GM12878 (cell line): Measurements from ENCODE around the gene VARS1. TPM values are rescaled to one million over a fixed set of nuclear protein-coding genes. Genes with fewer than 3 reads are reported as not detected.

ENCODE experiments used
- ASH2L ChIP-seq: fragments of 300-600, 200-600 bp; sonication (generic); IDR thresholded peaks from 2 replicates; pipeline ENCODE4 v1.6.1; 2017; ENCODE audit warnings: low read depth, mild to moderate bottlenecking, borderline replicate concordance
- BCL11A ChIP-seq: IDR thresholded peaks from 2 replicates; pipeline ENCODE4 v1.6.1; 2011; ENCODE audit warnings: low read depth, low read length
- CREB1 ChIP-seq: IDR thresholded peaks from 2 replicates; pipeline ENCODE4 v1.6.1; 2012; ENCODE audit warnings: low read depth, mild to moderate bottlenecking, inconsistent platforms
- CREM ChIP-seq: IDR thresholded peaks from 2 replicates; pipeline ENCODE4 v1.6.1; 2014; ENCODE audit warnings: antibody characterized with exemption, low read depth
- FOS ChIP-seq: IDR thresholded peaks from 3 replicates; pipeline ENCODE4 v1.6.1; 2011; ENCODE audit warnings: borderline replicate concordance; ENCODE audit not compliant: insufficient read length; ENCODE audit errors: extremely low read depth
- GABPA ChIP-seq: IDR thresholded peaks from 2 replicates; pipeline ENCODE4 v1.6.1; 2014; ENCODE audit warnings: antibody characterized with exemption, low read depth, mild to moderate bottlenecking, inconsistent platforms
- GATAD2B ChIP-seq: fragments of 450-650 bp; conservative IDR thresholded peaks from 2 replicates; pipeline ENCODE4 v1.6.1; 2017; ENCODE audit warnings: low read depth, mild to moderate bottlenecking, moderate library complexity
- HDAC6 ChIP-seq: fragments of 200-600 bp; sonication (generic); IDR thresholded peaks from one replicate; pipeline ENCODE4 v1.8.0; 2017; ENCODE audit warnings: antibody characterized with exemption; ENCODE audit not compliant: unreplicated experiment
- IRF4 ChIP-seq: IDR thresholded peaks from 2 replicates; pipeline ENCODE4 v1.6.1; 2011; ENCODE audit warnings: low read depth, low read length
- MXI1 ChIP-seq: fragments of 150-350 bp; IDR thresholded peaks from 2 replicates; pipeline ENCODE4 v1.6.1; 2011; ENCODE audit warnings: low read depth, mild to moderate bottlenecking, inconsistent platforms, low read length, improper control_type of control experiment
- NFXL1 ChIP-seq: fragments of 450-650 bp; IDR thresholded peaks from 2 replicates; pipeline ENCODE4 v1.6.1; 2017; ENCODE audit warnings: antibody characterized with exemption, mild to moderate bottlenecking, borderline replicate concordance
- NR2C1 ChIP-seq: fragments of 450-650 bp; IDR thresholded peaks from 2 replicates; pipeline ENCODE4 v1.6.1; 2017; ENCODE audit warnings: antibody characterized with exemption, mild to moderate bottlenecking, moderate library complexity
- PAX8 ChIP-seq: fragments of 450-650 bp; IDR thresholded peaks from 2 replicates; pipeline ENCODE4 v1.6.1; 2017; ENCODE audit warnings: mild to moderate bottlenecking, moderate library complexity
- RELA ChIP-seq: fragments of 450-650 bp; IDR thresholded peaks from 2 replicates; pipeline ENCODE4 v1.8.0; 2014; ENCODE audit warnings: borderline replicate concordance; ENCODE audit not compliant: partially characterized antibody
- SMC3 ChIP-seq: IDR thresholded peaks from 2 replicates; pipeline ENCODE4 v1.6.1; 2011; ENCODE audit warnings: low read length, improper control_type of control experiment, borderline replicate concordance
- TBL1XR1 ChIP-seq: IDR thresholded peaks from 2 replicates; pipeline ENCODE4 v1.6.1; 2012; ENCODE audit warnings: low read depth, low read length, improper control_type of control experiment
- TCF12 ChIP-seq: IDR thresholded peaks from 2 replicates; pipeline ENCODE4 v1.6.1; 2011; ENCODE audit warnings: low read depth, mild to moderate bottlenecking, low read length
- YY1 ChIP-seq: IDR thresholded peaks from 2 replicates; pipeline ENCODE4 v1.6.1; 2011; ENCODE audit warnings: low read depth, mild to moderate bottlenecking, low read length
- ZNF217 ChIP-seq: fragments of 450-650 bp; IDR thresholded peaks from 2 replicates; pipeline ENCODE4 v1.6.1; 2017; ENCODE audit warnings: antibody characterized with exemption, mild to moderate bottlenecking
- ZNF384 ChIP-seq: IDR thresholded peaks from 2 replicates; pipeline ENCODE4 v1.6.1; 2012; ENCODE audit warnings: low read depth, mild to moderate bottlenecking, low read length, improper control_type of control experiment, borderline replicate concordance
- polyA plus RNA-seq, 11 experiments: library from polyadenylated mRNA; depleted of rRNA in 4 of 11; unstranded in 6 of 11; stranded (reverse) in 5 of 11; fragments of >200 nt; fragmentation: Nextera tagmentation in 4 of 11; fragmentation: Illumina TruSeq in 1 of 11; extraction: Ambion mirVana in 4 of 11; extraction: Trizol in 1 of 11; gene quantifications; 1 replicate in 1 of 11; 2 replicates in 10 of 11; pipeline versions ENCODE4 v1.2.1 to v1.2.3, GENCODE V29; 2011 to 2016; ENCODE audit warnings: inconsistent platforms in 2 of 11, missing spikeins in 2 of 11, low read depth in 1 of 11
- total RNA-seq, 4 experiments: library from RNA; depleted of rRNA in 3 of 4; stranded (reverse); fragments of >200 nt in 3 of 4; fragmentation: Illumina TruSeq in 1 of 4; extraction: Trizol in 1 of 4; gene quantifications; 2 replicates each; pipeline versions ENCODE4 v1.2.1 to v1.2.3, GENCODE V29; 2013 to 2021
- TF ChIP-seq, protein P1 (sequence below): fragments of 450-650 bp; IDR thresholded peaks from 2 replicates; pipeline ENCODE4 v1.6.1; 2014; ENCODE audit warnings: mild to moderate bottlenecking
- TF ChIP-seq, protein P2 (sequence below): IDR thresholded peaks from 2 replicates; pipeline ENCODE4 v1.6.1; 2012; ENCODE audit warnings: improper control_type of control experiment, low read depth, low read length; ENCODE audit not compliant: insufficient replicate concordance
- TF ChIP-seq, protein P3 (sequence below): fragments of 450-650 bp; IDR thresholded peaks from 2 replicates; pipeline ENCODE4 v1.6.1; 2017; ENCODE audit warnings: antibody characterized with exemption, mild to moderate bottlenecking, moderate library complexity

VARS1 gene
- total and polyA plus RNA-seq, 10 of the 15 experiments (the other 5 are each of a cell fraction or from before 2014, with no cell fraction given): 1.2 to 243 (median 80.7) TPM

DNA sequence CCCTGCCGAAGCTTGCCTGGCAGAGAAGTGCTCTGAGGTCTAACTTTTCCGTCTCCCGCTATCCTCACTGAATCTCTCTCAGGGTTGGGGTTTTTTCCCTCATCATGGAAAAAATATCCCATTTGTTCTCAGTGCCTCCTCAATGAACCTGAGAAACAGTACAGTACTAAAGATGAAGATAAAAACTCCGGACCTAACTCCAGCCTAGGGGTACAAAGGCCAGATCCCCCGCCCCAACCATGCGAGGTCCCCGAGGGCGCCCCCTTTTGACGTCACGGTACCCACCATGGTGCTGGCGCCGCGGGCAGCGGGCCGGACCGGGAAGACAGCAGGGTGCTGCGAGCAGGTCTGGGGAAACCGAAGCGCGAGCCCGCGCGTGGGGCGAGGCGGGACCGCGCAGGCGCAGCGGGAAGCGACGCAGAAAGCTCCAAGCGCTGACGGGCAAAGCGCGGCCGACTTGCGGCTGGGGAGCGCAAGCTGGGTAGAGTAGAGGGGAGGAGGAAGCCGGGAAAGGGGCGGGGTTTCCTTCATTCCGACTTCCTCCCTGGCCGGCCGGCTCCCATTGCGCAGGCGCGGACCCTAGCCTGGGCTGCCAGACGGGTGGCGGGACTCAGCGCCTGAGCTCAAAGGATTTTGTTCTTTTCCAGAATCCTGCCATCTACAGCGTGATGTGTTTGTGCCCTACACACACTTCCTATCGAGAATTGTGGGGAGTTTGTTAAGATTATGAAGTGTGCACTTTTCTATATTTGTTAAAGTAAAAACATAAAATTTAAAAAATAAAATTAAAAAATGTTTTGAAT lies 11.1 kb upstream of the VARS1 start, which contains the start of gene LSM2 (continued):
- no peak for TF ChIP-seq NFXL1
- no peak for TF ChIP-seq ZNF384
- TF ChIP-seq HDAC6: no peak
- no peak for TF ChIP-seq FOS
- TF ChIP-seq, protein P1, sequence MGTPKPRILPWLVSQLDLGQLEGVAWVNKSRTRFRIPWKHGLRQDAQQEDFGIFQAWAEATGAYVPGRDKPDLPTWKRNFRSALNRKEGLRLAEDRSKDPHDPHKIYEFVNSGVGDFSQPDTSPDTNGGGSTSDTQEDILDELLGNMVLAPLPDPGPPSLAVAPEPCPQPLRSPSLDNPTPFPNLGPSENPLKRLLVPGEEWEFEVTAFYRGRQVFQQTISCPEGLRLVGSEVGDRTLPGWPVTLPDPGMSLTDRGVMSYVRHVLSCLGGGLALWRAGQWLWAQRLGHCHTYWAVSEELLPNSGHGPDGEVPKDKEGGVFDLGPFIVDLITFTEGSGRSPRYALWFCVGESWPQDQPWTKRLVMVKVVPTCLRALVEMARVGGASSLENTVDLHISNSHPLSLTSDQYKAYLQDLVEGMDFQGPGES: no peak
- peak; percentile 16 for TF ChIP-seq RELA
- TF ChIP-seq CREM: peak; percentile 96
- TF ChIP-seq, protein P2, sequence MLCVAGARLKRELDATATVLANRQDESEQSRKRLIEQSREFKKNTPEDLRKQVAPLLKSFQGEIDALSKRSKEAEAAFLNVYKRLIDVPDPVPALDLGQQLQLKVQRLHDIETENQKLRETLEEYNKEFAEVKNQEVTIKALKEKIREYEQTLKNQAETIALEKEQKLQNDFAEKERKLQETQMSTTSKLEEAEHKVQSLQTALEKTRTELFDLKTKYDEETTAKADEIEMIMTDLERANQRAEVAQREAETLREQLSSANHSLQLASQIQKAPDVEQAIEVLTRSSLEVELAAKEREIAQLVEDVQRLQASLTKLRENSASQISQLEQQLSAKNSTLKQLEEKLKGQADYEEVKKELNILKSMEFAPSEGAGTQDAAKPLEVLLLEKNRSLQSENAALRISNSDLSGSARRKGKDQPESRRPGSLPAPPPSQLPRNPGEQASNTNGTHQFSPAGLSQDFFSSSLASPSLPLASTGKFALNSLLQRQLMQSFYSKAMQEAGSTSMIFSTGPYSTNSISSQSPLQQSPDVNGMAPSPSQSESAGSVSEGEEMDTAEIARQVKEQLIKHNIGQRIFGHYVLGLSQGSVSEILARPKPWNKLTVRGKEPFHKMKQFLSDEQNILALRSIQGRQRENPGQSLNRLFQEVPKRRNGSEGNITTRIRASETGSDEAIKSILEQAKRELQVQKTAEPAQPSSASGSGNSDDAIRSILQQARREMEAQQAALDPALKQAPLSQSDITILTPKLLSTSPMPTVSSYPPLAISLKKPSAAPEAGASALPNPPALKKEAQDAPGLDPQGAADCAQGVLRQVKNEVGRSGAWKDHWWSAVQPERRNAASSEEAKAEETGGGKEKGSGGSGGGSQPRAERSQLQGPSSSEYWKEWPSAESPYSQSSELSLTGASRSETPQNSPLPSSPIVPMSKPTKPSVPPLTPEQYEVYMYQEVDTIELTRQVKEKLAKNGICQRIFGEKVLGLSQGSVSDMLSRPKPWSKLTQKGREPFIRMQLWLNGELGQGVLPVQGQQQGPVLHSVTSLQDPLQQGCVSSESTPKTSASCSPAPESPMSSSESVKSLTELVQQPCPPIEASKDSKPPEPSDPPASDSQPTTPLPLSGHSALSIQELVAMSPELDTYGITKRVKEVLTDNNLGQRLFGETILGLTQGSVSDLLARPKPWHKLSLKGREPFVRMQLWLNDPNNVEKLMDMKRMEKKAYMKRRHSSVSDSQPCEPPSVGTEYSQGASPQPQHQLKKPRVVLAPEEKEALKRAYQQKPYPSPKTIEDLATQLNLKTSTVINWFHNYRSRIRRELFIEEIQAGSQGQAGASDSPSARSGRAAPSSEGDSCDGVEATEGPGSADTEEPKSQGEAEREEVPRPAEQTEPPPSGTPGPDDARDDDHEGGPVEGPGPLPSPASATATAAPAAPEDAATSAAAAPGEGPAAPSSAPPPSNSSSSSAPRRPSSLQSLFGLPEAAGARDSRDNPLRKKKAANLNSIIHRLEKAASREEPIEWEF: no peak
- peak; percentile 38; the same call in 1 of the 2 replicates for TF ChIP-seq ASH2L
- TF ChIP-seq TBL1XR1: no peak
- TF ChIP-seq SMC3: no peak
- TF ChIP-seq TCF12: peak; percentile 64; the same call in 1 of the 2 replicates
- TF ChIP-seq NR2C1: no peak
- TF ChIP-seq GATAD2B: peak; percentile 84
- TF ChIP-seq YY1: peak; percentile 77
- no peak for TF ChIP-seq MXI1
- TF ChIP-seq IRF4: no peak
- TF ChIP-seq, protein P3, sequence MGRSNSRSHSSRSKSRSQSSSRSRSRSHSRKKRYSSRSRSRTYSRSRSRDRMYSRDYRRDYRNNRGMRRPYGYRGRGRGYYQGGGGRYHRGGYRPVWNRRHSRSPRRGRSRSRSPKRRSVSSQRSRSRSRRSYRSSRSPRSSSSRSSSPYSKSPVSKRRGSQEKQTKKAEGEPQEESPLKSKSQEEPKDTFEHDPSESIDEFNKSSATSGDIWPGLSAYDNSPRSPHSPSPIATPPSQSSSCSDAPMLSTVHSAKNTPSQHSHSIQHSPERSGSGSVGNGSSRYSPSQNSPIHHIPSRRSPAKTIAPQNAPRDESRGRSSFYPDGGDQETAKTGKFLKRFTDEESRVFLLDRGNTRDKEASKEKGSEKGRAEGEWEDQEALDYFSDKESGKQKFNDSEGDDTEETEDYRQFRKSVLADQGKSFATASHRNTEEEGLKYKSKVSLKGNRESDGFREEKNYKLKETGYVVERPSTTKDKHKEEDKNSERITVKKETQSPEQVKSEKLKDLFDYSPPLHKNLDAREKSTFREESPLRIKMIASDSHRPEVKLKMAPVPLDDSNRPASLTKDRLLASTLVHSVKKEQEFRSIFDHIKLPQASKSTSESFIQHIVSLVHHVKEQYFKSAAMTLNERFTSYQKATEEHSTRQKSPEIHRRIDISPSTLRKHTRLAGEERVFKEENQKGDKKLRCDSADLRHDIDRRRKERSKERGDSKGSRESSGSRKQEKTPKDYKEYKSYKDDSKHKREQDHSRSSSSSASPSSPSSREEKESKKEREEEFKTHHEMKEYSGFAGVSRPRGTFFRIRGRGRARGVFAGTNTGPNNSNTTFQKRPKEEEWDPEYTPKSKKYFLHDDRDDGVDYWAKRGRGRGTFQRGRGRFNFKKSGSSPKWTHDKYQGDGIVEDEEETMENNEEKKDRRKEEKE: no peak
- no peak for TF ChIP-seq ZNF217
- TF ChIP-seq PAX8: no peak
- peak; percentile 93 for TF ChIP-seq CREB1
- TF ChIP-seq BCL11A: no peak
- no peak for TF ChIP-seq GABPA
